HepG2 (cell line): ENCODE results near the gene PPAT. TPM values are rescaled to one million over a fixed set of nuclear protein-coding genes. Genes with fewer than 3 reads are reported as not detected.
A peak's percentile ranks its signal among the peaks of the same experiment; 100 is the strongest.

Experiments used
- AGO1 ChIP-seq: fragments of 200-400 bp; formaldehyde crosslinking; IDR thresholded peaks from 2 replicates; pipeline ENCODE4 v1.6.1; 2017; ENCODE audit warnings: mild to moderate bottlenecking, low read depth, low read length, moderate library complexity; ENCODE audit not compliant: poor library complexity, severe bottlenecking
- ARID3A ChIP-seq: IDR thresholded peaks from 2 replicates; pipeline ENCODE4 v1.6.1; 2012; ENCODE audit warnings: low read depth, low read length, improper control_type of control experiment
- CTCF ChIP-seq: sonication (generic); formaldehyde crosslinking; IDR thresholded peaks from 2 replicates; pipeline ENCODE4 v1.5.0; 2020; ENCODE audit warnings: mild to moderate bottlenecking, missing genetic modification reagents, moderate library complexity
- FOXP4 ChIP-seq: sonication (generic); formaldehyde crosslinking; IDR thresholded peaks from 2 replicates; pipeline ENCODE4 v1.4.0; 2020; ENCODE audit warnings: missing genetic modification reagents
- GTF3A ChIP-seq: sonication (generic); formaldehyde crosslinking; conservative IDR thresholded peaks from 2 replicates; pipeline ENCODE4 v1.4.0; 2020; ENCODE audit warnings: mild to moderate bottlenecking, missing genetic modification reagents
- HCFC1 ChIP-seq: fragments of 150-350 bp; IDR thresholded peaks from 2 replicates; pipeline ENCODE4 v1.6.1; 2014; ENCODE audit warnings: low read depth, low read length
- MXD4 ChIP-seq: IDR thresholded peaks from 2 replicates; pipeline ENCODE4 v1.6.1; 2016; ENCODE audit warnings: mild to moderate bottlenecking, missing biosample characterization, missing genetic modification reagents
- NRL ChIP-seq: sonication (generic); formaldehyde crosslinking; IDR thresholded peaks from 2 replicates; pipeline ENCODE4 v1.5.0; 2020; ENCODE audit warnings: missing genetic modification reagents, mild to moderate bottlenecking, moderate library complexity, borderline replicate concordance
- POLR2AphosphoS5 ChIP-seq: IDR thresholded peaks from 2 replicates; pipeline ENCODE4 v1.6.1; 2012; ENCODE audit warnings: low read depth, low read length
- ZNF12 ChIP-seq: sonication (generic); formaldehyde crosslinking; IDR thresholded peaks from 2 replicates; pipeline ENCODE4 v1.5.0; 2020; ENCODE audit warnings: missing genetic modification reagents
- ZNF251 ChIP-seq: sonication (generic); formaldehyde crosslinking; IDR thresholded peaks from 2 replicates; pipeline ENCODE4 v1.9.0; 2021; ENCODE audit warnings: mild to moderate bottlenecking, missing genetic modification reagents
- ZNF333 ChIP-seq: sonication (generic); formaldehyde crosslinking; IDR thresholded peaks from 2 replicates; pipeline ENCODE4 v1.4.0; 2020; ENCODE audit warnings: mild to moderate bottlenecking, missing genetic modification reagents, borderline replicate concordance
- ZNF431 ChIP-seq: sonication (generic); formaldehyde crosslinking; IDR thresholded peaks from 2 replicates; pipeline ENCODE4 v1.9.0; 2022; ENCODE audit warnings: missing genetic modification reagents, low read depth, mild to moderate bottlenecking, borderline replicate concordance
- ZSCAN9 ChIP-seq: IDR thresholded peaks from 2 replicates; pipeline ENCODE4 v1.6.1; 2016; ENCODE audit warnings: borderline replicate concordance
- polyA plus RNA-seq, 8 experiments: library from polyadenylated mRNA; depleted of rRNA in 3 of 8; stranded (reverse) in 7 of 8; unstranded in 1 of 8; fragments of >200 nt; fragmentation: Illumina TruSeq in 4 of 8; extraction: Trizol in 4 of 8; gene quantifications; 2 replicates each; pipeline versions ENCODE4 v1.2.1 to v1.2.3, GENCODE V29; 2011 to 2016; ENCODE audit warnings: low read depth in 4 of 8, missing spikeins in 1 of 8, mixed read lengths in 1 of 8; ENCODE audit not compliant: insufficient read depth in 1 of 8
- total RNA-seq, 5 experiments: library from RNA; depleted of rRNA; stranded (reverse); fragments of >200 nt; fragmentation: Illumina TruSeq; extraction: Trizol; gene quantifications; 2 replicates each; pipeline ENCODE4 v1.2.3, GENCODE V29; 2016; ENCODE audit warnings: low read depth in 1 of 5
- TF ChIP-seq, protein P1 (sequence below): sonication (generic); formaldehyde crosslinking; IDR thresholded peaks from 2 replicates; pipeline ENCODE4 v1.8.1; 2022; ENCODE audit warnings: low read depth, mild to moderate bottlenecking, missing genetic modification reagents
- TF ChIP-seq, protein P2 (sequence below): sonication (generic); formaldehyde crosslinking; IDR thresholded peaks from 2 replicates; pipeline ENCODE4 v1.5.0; 2020; ENCODE audit warnings: missing genetic modification reagents

The PPAT gene
- total and polyA plus RNA-seq, 2 of the 13 experiments (the other 11 are each of a cell fraction or from before 2014, with no cell fraction given) = 16.9 to 62.6 TPM

DNA sequence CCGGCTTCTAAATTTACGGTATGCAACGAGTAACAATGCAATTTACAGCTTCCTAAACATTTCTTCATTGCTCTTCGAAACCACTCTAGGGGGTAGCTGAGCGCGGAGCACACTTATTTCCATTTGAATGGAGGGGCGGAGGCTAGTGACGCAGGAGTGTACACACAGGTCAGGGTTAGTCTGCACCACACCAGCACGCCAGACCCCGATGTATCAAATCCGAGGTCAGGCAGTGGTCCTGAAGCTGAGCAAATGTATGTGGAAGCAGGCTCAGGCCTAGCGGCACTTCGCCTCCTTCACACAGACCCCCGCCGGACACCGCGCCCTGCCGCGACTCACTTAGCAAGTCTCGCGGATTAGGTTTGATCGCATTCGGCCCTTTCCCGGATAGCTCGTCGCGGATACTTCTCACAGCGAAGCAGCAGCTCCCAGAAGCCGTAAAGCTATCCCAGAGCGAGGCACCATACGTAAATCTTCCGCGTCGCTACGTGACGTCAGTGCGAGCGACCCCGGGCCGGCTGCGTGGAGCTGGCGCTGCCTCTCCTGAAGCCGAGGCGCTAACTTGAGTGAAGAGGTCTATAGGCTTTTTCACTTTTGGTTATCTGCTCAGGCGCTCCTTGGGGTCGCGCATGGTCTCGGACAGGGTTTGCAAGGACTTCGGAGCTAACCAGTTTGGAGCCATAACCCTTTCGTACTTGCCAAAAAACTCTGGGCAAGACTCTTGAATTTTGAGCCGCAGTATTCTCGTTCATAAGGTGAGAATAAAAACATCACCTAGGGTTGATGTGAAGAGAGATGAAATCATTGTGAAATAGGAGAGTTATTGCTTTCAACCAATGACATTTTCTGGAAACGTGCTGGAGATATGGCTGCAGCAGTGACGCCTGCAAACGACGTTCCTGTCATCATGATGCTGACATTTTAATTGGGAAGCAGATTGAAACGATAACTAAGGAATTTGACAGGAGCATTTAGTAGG, 48.1 kb downstream of the PPAT start, which contains the start of gene AASDH (continued):
- TF ChIP-seq, protein P1, sequence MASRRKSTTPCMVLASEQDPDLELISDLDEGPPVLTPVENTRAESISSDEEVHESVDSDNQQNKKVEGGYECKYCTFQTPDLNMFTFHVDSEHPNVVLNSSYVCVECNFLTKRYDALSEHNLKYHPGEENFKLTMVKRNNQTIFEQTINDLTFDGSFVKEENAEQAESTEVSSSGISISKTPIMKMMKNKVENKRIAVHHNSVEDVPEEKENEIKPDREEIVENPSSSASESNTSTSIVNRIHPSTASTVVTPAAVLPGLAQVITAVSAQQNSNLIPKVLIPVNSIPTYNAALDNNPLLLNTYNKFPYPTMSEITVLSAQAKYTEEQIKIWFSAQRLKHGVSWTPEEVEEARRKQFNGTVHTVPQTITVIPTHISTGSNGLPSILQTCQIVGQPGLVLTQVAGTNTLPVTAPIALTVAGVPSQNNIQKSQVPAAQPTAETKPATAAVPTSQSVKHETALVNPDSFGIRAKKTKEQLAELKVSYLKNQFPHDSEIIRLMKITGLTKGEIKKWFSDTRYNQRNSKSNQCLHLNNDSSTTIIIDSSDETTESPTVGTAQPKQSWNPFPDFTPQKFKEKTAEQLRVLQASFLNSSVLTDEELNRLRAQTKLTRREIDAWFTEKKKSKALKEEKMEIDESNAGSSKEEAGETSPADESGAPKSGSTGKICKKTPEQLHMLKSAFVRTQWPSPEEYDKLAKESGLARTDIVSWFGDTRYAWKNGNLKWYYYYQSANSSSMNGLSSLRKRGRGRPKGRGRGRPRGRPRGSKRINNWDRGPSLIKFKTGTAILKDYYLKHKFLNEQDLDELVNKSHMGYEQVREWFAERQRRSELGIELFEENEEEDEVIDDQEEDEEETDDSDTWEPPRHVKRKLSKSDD (CRISPR knock-in tag) = peak; percentile 80
- TF ChIP-seq ZNF251 (CRISPR knock-in tag) (peak; percentile 89; the same call in 1 of the 2 replicates), ZNF333 (CRISPR knock-in tag) (peak; percentile 16; the same call in 1 of the 2 replicates), FOXP4 (CRISPR knock-in tag) (peak; percentile 36), CTCF (0 out of 2 replicates have a peak, but pooled peaks have one; percentile 11), MXD4 (CRISPR knock-in tag) (peak; percentile 90), AGO1 (no peak), ZNF12 (peak; percentile 85; the same call in 1 of the 2 replicates), ARID3A (peak; percentile 42; the same call in 1 of the 2 replicates), ZNF431 (CRISPR knock-in tag) (peak; percentile 26; the same call in 1 of the 2 replicates), POLR2AphosphoS5 (peak; percentile 90), GTF3A (CRISPR knock-in tag) (0 out of 2 replicates have a peak, but pooled peaks have one; percentile 50), HCFC1 (peak; percentile 75), ZSCAN9 (CRISPR knock-in tag) (peak; percentile 42; the same call in 1 of the 2 replicates), NRL (peak; percentile 83; the same call in 1 of the 2 replicates)
- TF ChIP-seq, protein P2, sequence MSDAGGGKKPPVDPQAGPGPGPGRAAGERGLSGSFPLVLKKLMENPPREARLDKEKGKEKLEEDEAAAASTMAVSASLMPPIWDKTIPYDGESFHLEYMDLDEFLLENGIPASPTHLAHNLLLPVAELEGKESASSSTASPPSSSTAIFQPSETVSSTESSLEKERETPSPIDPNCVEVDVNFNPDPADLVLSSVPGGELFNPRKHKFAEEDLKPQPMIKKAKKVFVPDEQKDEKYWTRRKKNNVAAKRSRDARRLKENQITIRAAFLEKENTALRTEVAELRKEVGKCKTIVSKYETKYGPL (CRISPR knock-in tag) = no peak
